ENCODE data around the gene FANK1.
"Not testable (repeated sequence)": the region's sequence is repeated elsewhere in the genome, so short reads cannot be mapped to it uniquely, and the experiment has no call there.

FANK1 gene

GRCh38 chr10:126036515-126036914 lies 140.2 kb downstream of the FANK1 start:
- DNase-seq: no peak

GRCh38 chr10:126037946-126038345 lies 141.6 kb downstream of the FANK1 start:
- no peak for DNase-seq

- DNase-seq: no peak
These were observed 144.8 kb downstream of the FANK1 start for GRCh38 chr10:126041117-126041516.

DNA sequence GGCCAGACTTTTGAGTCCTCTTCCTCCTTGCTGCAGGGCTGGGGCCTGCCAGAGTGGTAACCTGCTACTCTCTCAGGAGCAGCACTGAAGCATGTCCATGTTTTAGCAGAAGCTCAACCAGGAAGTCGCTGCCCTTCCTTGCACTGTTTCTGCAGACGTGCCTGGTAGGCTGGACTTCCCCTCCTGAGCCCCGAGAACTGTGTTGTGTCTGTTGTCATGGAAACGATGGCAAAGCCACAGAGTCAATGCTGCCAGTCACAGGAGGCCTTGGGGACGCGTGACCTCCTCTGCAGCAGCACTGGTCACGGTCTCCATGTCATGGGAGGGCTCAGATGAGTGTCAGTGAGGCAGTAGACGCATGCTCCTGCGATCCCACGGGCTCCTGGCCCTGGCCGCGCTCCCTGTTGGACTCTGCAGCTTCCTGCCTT lies 145.5 kb downstream of the FANK1 start:
- DNase-seq: peak; percentile 80

DNA sequence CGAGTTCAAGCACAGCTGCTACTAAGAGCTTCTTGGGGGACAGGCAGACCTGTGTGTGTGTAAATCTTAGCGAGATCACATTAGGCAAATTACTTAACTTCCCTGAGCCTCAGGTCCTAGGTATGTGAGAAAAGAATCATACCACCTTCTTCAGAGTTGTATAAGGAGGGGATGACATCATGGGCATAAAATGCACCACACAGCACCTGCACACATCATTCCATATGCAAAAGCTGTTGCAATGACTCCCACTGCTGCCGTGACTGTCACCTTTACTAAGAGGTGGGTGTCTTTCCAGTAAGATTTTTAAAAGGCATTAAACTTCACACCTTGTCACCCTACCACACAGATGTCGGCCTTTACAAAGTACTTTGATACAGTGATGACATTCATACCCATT lies 146.0 kb downstream of the FANK1 start:
- DNase-seq: no peak

DNA sequence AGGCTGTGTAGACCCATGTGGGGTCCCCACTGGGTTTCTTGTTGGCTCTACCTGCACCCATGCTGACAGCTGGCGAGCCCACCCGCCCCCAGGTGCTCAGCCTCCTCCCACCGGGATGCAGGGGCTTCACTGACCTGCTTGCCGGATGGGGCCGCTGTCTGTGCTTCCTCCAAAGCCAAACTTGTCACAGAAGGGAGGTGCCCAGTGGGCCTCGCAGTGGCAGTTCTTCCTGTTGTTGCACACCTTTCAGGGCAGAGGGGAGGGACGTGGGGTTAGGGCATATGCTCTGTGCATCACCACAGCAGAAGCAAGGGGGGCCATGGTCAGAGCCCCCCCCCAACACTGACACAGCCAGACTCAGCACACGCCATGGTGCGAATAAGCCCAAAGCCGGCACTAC lies 146.5 kb downstream of the FANK1 start:
- no peak for DNase-seq

- DNase-seq: no peak
These were observed 147.0 kb downstream of the FANK1 start for GRCh38 chr10:126043389-126043788.

- no peak for DNase-seq
These were observed 149.5 kb downstream of the FANK1 start for GRCh38 chr10:126045861-126046260.

DNA sequence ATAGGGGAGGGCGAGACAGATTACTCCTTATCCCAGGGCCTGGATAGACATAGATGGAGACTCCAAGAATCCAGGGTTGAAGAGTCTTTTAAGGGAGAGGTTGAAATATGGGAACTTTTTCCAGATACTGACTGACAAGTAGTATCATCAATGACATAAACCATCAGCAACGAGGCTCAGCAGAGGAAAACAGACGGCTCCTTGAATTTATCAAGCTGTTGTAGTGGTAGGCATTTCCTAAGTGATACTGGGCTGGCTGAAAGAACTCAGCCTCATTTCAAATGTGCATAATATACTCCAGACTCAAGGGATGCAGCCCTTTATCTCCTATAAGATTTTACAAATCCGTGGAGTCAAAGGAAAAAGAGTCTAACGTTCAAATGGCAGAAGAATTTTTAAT lies 150.5 kb downstream of the FANK1 start:
- no peak for DNase-seq

- DNase-seq: not testable (repeated sequence)
These were observed 151.4 kb downstream of the FANK1 start for GRCh38 chr10:126047749-126048148.

DNA sequence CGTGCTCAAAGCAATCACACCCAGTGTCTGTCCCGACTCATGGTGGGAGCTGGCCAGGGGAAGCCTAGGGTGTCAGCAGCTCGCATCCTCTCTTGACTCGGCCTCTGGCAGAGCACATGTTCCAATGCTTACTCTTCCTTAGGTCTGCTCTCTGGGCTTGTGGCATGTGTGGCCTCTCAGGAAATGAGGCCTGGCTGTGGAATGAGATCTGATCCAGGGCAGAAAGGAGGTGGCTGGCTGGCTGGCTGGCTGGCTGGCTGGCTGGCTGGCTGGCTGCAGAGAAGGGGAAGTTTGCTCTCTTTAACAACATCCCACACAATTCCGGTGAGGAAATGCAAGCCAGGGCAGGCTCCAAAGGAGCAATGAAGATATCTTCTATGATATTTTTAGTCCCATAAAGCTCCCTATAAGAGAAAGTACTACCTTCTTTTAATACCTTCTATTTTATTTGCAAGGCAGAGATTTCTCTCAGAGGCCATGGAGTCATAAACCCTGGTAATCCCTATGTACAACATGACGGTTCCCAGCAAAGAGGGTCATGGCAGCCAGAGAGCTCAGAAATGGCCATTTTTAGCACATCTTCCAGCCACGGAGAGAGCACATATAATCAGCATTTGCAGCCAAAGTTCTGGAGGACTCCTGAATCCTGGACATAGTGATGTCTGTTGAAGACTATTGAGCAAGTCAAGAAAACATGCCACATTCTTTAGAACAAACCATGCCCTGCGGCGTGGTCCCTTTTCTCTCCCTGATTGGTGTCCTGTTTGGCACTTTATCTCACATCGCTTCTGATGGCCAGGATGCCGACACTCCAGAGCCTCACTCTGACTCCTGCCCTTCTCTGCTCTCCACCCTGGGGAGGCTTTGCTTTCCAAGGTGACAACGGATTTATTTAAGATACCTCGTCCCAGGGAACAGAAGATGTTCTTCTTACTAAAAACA lies 153.7 kb downstream of the FANK1 start:
- no peak for DNase-seq

- DNase-seq: no peak
These were observed 155.8 kb downstream of the FANK1 start for GRCh38 chr10:126052171-126052570.

DNA sequence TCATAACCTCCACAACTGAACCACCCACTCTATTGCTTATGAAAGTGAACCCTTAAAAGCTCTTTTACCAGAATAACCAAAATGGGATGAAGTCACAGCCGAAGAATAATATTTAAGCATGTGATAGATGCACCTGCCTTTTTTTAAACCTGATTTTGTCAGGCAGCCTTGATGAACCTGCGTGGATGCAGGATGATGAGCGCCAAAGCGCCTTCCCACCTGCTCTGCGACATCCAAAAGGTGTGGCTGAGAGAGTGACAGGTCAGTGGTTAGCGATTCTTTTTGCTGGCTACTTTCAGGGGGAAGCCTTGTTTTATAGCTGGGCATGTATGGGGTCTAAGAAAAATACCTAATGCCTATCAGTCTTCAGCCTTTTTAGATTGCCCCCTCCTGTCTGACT lies 157.8 kb downstream of the FANK1 start:
- no peak for DNase-seq

DNA sequence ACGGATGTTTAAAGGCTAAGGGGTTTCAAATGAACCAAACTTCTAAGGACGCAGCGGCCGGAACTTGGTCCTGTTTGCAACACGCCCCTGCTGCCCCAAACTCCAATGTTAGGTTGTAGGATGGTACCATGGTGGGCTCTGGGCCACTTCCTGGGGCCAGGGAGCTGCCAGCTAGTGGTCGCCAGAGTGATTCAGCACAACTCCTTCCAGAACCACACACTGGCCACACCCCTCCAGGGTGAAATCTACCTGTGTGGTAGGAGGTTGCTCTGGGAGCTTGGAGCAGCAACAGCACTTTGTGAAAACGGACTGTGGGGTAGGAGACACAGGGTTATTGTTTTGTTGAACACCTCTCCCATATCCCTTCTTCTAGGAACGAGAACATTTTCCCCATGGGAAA lies 161.1 kb downstream of the FANK1 start:
- no peak for DNase-seq

DNA sequence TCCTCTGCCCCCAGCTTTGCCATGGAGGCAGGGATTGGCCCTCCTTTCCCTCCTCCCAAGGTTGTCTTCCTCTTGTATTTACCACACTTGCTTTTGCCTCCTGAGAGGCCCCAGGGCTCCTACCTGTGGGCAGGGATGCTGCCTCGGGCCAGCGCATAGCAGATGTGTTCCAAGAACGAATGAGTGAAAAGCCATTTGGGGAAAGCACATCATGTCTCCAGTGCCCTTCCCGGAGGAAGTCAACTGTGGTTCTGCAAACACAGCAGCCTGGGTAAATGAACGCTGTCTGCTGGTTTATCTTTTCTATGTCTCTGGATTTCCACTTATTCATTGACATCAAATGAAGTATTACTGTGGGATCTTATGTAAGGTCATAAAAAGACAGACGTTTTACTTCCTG lies 161.7 kb downstream of the FANK1 start:
- no peak for DNase-seq

DNA sequence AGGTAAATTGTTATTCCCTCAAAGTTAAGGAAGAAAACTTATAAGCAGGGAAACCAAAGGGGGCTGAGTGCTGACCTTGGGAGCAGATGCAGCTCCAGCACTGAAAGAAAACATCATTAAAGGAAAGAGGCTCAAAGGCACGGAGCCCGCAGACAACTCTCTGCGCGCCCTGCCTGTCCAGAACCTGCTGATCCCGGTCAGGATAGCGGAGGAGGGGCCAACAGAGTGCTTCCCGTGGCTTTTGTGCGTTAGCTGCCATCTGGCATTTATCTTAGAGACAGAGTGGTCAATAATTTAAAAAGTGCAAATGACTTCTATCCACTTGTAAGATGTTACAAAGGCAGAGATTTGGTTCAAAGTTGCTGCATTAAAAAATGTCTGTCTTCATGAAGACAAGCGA lies 162.1 kb downstream of the FANK1 start:
- DNase-seq: no peak
